ENCODE data around the gene TMEM26. TPM values are rescaled to one million over a fixed set of nuclear protein-coding genes. Genes with fewer than 3 reads are reported as not detected.

Gene TMEM26
- total RNA-seq, 1 donor from 2014 or later, result 0.18 TPM

- Histone ChIP-seq H3K4me2 (ENCODE audit: low read length) (no peak overlapping the region), H3K79me2 (ENCODE audit: insufficient read depth, low read length) (no peaks in the 10 kb centered on the region), H4K20me1 (ENCODE audit: insufficient read depth, low read length) (no peaks in the 10 kb centered on the region), H2AFZ (ENCODE audit: low read depth, low read length) (no peak overlapping the region), H3K27ac (ENCODE audit: low read depth, low read length) (no peak overlapping the region), H3K36me3 (ENCODE audit: insufficient read depth, low read length) (no peaks in the 10 kb centered on the region), H3K9ac (ENCODE audit: low read length) (no peak overlapping the region), H3K4me1 (ENCODE audit: insufficient read depth, low read length) (peaks cover 4% of the 10 kb centered on the region), H3K9me3 (ENCODE audit: insufficient read depth, low read depth, low read length) (no peaks in the 10 kb centered on the region), H3K4me3 (ENCODE audit: insufficient read depth, low read depth, low read length) (no peak overlapping the region), H3K27me3 (ENCODE audit: insufficient read depth, low read length) (no peaks in the 10 kb centered on the region)
- Mint-ChIP-seq H3K4me1 (ENCODE audit: low read depth, unreplicated experiment) (peaks cover 2% of the 10 kb centered on the region), H3K27me3 (ENCODE audit: low read depth, unreplicated experiment) (no peaks in the 10 kb centered on the region), H3K9me3 (ENCODE audit: unreplicated experiment) (no peaks in the 10 kb centered on the region), H3K4me3 (ENCODE audit: unreplicated experiment) (no peak overlapping the region), H3K36me3 (ENCODE audit: low read depth, unreplicated experiment) (no peaks in the 10 kb centered on the region), H3K27ac (ENCODE audit: unreplicated experiment) (no peak overlapping the region)
- FAIRE-seq, result no peak
- DNase-seq (ENCODE audit: low read depth), result no peak
- TF ChIP-seq CTCF (IDR thresholded peaks at IDR 0.05; ENCODE audit: insufficient read depth, low read depth, low read length) (no peak), EZH2 (IDR thresholded peaks at IDR 0.05; ENCODE audit: insufficient read depth, low read length) (no peak)
These were observed 25.6 kb upstream of the TMEM26 start for GRCh38 chr10:61478621-61479312.

- no peak for FAIRE-seq
These were observed 24.3 kb upstream of the TMEM26 start for GRCh38 chr10:61477451-61477850.

More at GRCh38 chr10:61477451-61477850, 24.3 kb upstream of the TMEM26 start:
- no peaks in the 10 kb centered on the region for H3K36me3 Mint-ChIP-seq (ENCODE audit: low read depth, unreplicated experiment)
- H4K20me1 ChIP-seq (ENCODE audit: insufficient read depth, low read length), result no peaks in the 10 kb centered on the region
- no peak for TF ChIP-seq CTCF (IDR thresholded peaks at IDR 0.05; ENCODE audit: insufficient read depth, low read depth, low read length)
- no peak for TF ChIP-seq EZH2 (IDR thresholded peaks at IDR 0.05; ENCODE audit: insufficient read depth, low read length)
- H3K4me3 Mint-ChIP-seq (ENCODE audit: unreplicated experiment), result no peak overlapping the region
- DNase-seq (ENCODE audit: low read depth), result no peak
- no peak overlapping the region for H3K27ac Mint-ChIP-seq (ENCODE audit: unreplicated experiment)
- H3K9ac ChIP-seq (ENCODE audit: low read length), result no peak overlapping the region
- H2AFZ ChIP-seq (ENCODE audit: low read depth, low read length), result no peak overlapping the region
- H3K79me2 ChIP-seq (ENCODE audit: insufficient read depth, low read length), result no peaks in the 10 kb centered on the region
- no peak overlapping the region for H3K4me2 ChIP-seq (ENCODE audit: low read length)
- H3K9me3 ChIP-seq (ENCODE audit: insufficient read depth, low read depth, low read length), result no peaks in the 10 kb centered on the region
- H3K27ac ChIP-seq (ENCODE audit: low read depth, low read length), result no peak overlapping the region
- H3K27me3 Mint-ChIP-seq (ENCODE audit: low read depth, unreplicated experiment), result no peaks in the 10 kb centered on the region
- peaks cover 4% of the 10 kb centered on the region for H3K4me1 ChIP-seq (ENCODE audit: insufficient read depth, low read length)
- H3K9me3 Mint-ChIP-seq (ENCODE audit: unreplicated experiment), result no peaks in the 10 kb centered on the region
- H3K27me3 ChIP-seq (ENCODE audit: insufficient read depth, low read length), result no peaks in the 10 kb centered on the region
- H3K4me1 Mint-ChIP-seq (ENCODE audit: low read depth, unreplicated experiment), result peaks cover 2% of the 10 kb centered on the region
- H3K4me3 ChIP-seq (ENCODE audit: insufficient read depth, low read depth, low read length), result no peak overlapping the region
- H3K36me3 ChIP-seq (ENCODE audit: insufficient read depth, low read length), result no peaks in the 10 kb centered on the region
